ENCODE data around the gene MAFF. TPM values are rescaled to one million over a fixed set of nuclear protein-coding genes. Genes with fewer than 3 reads are reported as not detected.

The MAFF gene
- polyA plus RNA-seq, 1 of the 3 experiments (the other 2 are of a cell fraction), result 7.9 TPM

DNA sequence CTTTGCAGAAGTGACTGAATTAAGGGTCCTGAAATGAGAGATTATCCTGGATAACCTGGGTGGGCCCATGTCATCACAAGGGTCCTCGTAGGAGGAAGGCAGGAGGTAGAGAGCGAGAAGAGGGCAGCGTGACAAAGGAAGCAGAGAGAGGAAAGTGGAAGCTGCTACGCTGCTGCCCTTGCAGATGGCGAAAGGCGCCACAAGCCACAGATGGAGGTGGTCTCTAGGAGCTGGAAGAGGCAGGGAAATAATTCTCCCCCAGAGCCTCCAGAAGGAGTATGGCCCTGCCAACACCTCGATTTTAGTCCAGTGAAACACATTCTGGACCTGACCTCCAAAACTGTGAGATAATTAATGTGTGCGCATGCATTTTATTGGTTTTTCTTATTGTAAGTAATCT lies 57.6 kb downstream of the MAFF start (continued):
- no peak for TF ChIP-seq RXRA (IDR thresholded peaks at IDR 0.05; ENCODE audit: borderline replicate concordance, low read depth)
- TF ChIP-seq NRF1 (IDR thresholded peaks at IDR 0.05; ENCODE audit: low read depth, low read length), result no peak
- TF ChIP-seq, protein P1, sequence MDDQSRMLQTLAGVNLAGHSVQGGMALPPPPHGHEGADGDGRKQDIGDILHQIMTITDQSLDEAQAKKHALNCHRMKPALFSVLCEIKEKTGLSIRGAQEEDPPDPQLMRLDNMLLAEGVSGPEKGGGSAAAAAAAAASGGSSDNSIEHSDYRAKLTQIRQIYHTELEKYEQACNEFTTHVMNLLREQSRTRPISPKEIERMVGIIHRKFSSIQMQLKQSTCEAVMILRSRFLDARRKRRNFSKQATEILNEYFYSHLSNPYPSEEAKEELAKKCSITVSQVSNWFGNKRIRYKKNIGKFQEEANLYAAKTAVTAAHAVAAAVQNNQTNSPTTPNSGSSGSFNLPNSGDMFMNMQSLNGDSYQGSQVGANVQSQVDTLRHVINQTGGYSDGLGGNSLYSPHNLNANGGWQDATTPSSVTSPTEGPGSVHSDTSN (IDR thresholded peaks at IDR 0.05), result no peak
- no peak for TF ChIP-seq SMC3 (IDR thresholded peaks at IDR 0.05; ENCODE audit: low read depth, low read length)

DNA sequence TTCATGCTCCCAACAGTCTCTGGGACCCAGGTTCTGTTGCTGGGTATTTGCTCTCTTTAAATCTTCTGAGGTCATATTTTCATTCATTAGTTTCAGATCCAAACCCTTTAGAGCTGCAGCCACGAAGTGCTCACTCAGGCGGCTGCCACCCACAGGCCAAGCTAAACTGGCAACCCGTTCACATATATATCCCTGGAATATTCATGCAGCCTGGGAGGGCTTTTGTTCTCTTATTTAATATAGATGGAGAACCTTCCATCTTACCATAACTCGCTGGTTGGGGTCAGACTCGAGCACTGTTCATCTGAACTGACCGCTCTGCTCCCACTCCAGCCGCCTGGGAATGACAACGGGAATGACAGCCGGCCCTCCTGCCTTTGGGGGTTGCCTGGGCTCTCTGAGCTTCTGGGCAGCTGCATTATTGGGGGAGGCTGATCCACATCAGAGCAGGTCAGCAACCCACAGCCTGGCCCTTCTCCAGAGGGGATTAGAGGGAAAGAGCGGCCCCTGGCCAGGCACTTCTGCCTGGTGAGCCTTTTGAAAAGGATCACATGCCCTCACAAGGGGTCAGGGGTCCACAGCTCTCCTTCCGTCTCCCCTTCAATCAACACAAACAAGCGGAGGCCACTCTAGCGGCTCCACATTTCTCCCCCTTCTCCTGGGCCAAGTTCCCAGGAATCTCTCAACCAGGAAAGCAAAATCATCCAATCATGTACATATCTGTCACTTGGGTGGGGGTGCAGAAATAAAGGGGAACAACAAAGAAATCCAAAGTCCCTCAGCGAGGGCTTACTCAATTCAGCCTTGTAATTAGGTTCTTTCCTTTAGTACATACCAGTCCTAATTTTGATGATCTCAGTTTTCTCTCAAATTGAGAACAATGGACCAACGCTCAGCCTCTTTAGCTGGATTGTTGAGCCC lies 59.2 kb downstream of the MAFF start:
- Histone ChIP-seq H2AFZ (ENCODE audit: low read depth) (no peak overlapping the region), H3K9ac (no peak overlapping the region), H3F3A (replicated peaks; ENCODE audit: insufficient read depth) (peaks cover 11% of the 10 kb centered on the region), H3K27ac (ENCODE audit: low read depth in 2 of 2, low read length in 1 of 2) (no peak overlapping the region), H3K4me1 (ENCODE audit: control insufficient read depth in 1 of 2, insufficient read depth in 2 of 2, low read depth in 1 of 2, low read length in 1 of 2) (peaks cover 0 to 6% of the 10 kb centered on the region in 2 experiments; a peak in 2 of 4 replicates), H3K27me3 (ENCODE audit: insufficient read depth) (no peaks in the 10 kb centered on the region), H3K4me2 (no peak overlapping the region), H3K9me3 (no peaks in the 10 kb centered on the region), H3K36me3 (replicated peaks in 1 of 2; ENCODE audit: control insufficient read depth in 1 of 2, insufficient read depth in 2 of 2, low read length in 1 of 2) (no peaks in the 10 kb centered on the region), H4K20me1 (ENCODE audit: insufficient read depth) (peaks cover 6% of the 10 kb centered on the region; the same call in 1 of the 2 replicates), H3K9me2 (no peaks in the 10 kb centered on the region), H3K4me3 (ENCODE audit: low read depth in 2 of 2, low read length in 1 of 2) (no peak overlapping the region), H3K79me2 (ENCODE audit: insufficient read depth) (peaks cover 92% of the 10 kb centered on the region)
- CTCF ChIA-PET, result interaction anchor here (0.8 to 1.1 kb wide), 2 partner anchors 22 to 146 kb away, joined by 3 read pairs; no protein-coding TSS in a partner anchor
- 92% methylated on average over 8 of the region's 15 CpGs for WGBS (ENCODE audit: low lambda C conversion rate)
- POLR2A ChIA-PET, result no interaction called here
- TF ChIP-seq GATA2 (CRISPR knock-in tag; IDR thresholded peaks at IDR 0.05) (no peak), MEF2A (IDR thresholded peaks at IDR 0.05; ENCODE audit: borderline replicate concordance, low read depth) (no peak), FOSL2 (IDR thresholded peaks at IDR 0.05; ENCODE audit: borderline replicate concordance, low read depth) (no peak), RCOR1 (IDR thresholded peaks at IDR 0.05; ENCODE audit: low read length) (no peak), ELF1 (IDR thresholded peaks at IDR 0.05) (no peak), EZH2phosphoT487 (IDR thresholded peaks at IDR 0.05; ENCODE audit: borderline replicate concordance, low read depth) (no peak), JUND (IDR thresholded peaks at IDR 0.05) (no peak), YY1 (IDR thresholded peaks at IDR 0.05; ENCODE audit: low read depth) (no peak), RXRA (IDR thresholded peaks at IDR 0.05; ENCODE audit: borderline replicate concordance, low read depth) (no peak)
- DNase-seq, result no peak

DNA sequence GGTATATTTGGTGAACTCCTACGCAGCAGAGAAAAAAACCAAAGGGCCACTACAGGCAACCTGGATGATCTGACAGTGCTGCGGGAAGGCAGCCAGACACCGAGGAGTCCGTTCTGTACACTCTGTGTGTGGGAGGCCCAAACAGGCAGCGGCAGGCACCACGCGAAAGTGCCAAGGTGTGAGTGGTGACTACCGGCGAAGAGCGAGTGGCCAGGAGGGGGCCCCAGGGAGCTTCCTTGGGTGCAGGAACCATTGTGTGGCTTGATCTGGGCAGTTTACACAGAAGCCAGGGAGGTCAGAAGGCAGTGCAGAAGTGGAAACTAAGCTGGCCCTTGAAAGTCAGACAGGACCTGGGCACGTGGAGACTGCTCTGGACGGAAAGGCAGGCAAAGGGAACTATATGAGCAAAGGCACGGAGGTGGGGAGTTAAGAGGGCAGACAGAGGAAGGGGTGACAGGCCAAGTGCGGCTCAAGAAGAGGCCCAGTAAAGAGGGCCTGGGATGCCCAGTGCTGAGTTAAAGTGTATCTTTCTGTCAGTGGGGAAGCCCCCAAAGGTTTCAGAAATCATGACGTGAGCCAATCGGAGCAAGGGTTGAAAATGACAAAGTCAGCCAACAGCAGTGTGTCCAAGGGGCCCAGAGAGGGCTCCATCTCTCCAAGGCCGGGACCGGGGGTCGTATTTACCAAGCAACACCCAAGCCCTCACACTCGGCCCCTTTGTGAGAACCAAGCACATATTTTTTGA lies 60.4 kb downstream of the MAFF start:
- Histone ChIP-seq H3K9me2 (no peaks in the 10 kb centered on the region), H3K27me3 (ENCODE audit: insufficient read depth) (no peaks in the 10 kb centered on the region), H3K9me3 (no peaks in the 10 kb centered on the region), H4K20me1 (ENCODE audit: insufficient read depth) (peaks cover 6% of the 10 kb centered on the region; the same call in 1 of the 2 replicates), H3K36me3 (replicated peaks in 1 of 2; ENCODE audit: control insufficient read depth in 1 of 2, insufficient read depth in 2 of 2, low read length in 1 of 2) (no peaks in the 10 kb centered on the region), H3K9ac (no peak overlapping the region), H3K4me1 (ENCODE audit: control insufficient read depth in 1 of 2, insufficient read depth in 2 of 2, low read depth in 1 of 2, low read length in 1 of 2) (peaks cover 0 to 6% of the 10 kb centered on the region in 2 experiments; a peak in 2 of 4 replicates), H3K79me2 (ENCODE audit: insufficient read depth) (peaks cover 97% of the 10 kb centered on the region), H3K4me2 (no peak overlapping the region), H2AFZ (ENCODE audit: low read depth) (no peak overlapping the region), H3K4me3 (ENCODE audit: low read depth in 2 of 2, low read length in 1 of 2) (no peak overlapping the region), H3F3A (replicated peaks; ENCODE audit: insufficient read depth) (peaks cover 8% of the 10 kb centered on the region), H3K27ac (ENCODE audit: low read depth in 2 of 2, low read length in 1 of 2) (no peak overlapping the region)
- CTCF ChIA-PET, result interaction anchor here (1.1 kb wide), 1 partner anchor 24 kb away, joined by 3 read pairs; no protein-coding TSS in a partner anchor
- DNase-seq, result peak; percentile 29
- 95% methylated on average over 11 of the region's 20 CpGs for WGBS (ENCODE audit: low lambda C conversion rate)
- POLR2A ChIA-PET, result no interaction called here
- TF ChIP-seq RAD21 (IDR thresholded peaks at IDR 0.05; ENCODE audit: low read length) (peak; percentile 25; the same call in 1 of the 2 replicates), RXRA (IDR thresholded peaks at IDR 0.05; ENCODE audit: borderline replicate concordance, low read depth) (no peak), GATA2 (CRISPR knock-in tag; IDR thresholded peaks at IDR 0.05) (no peak)
- TF ChIP-seq, protein P2, sequence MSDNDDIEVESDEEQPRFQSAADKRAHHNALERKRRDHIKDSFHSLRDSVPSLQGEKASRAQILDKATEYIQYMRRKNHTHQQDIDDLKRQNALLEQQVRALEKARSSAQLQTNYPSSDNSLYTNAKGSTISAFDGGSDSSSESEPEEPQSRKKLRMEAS (IDR thresholded peaks at IDR 0.05; ENCODE audit: low read depth), result no peak
- TF ChIP-seq, protein P1 (IDR thresholded peaks at IDR 0.05), result no peak
- TF ChIP-seq, protein P3, sequence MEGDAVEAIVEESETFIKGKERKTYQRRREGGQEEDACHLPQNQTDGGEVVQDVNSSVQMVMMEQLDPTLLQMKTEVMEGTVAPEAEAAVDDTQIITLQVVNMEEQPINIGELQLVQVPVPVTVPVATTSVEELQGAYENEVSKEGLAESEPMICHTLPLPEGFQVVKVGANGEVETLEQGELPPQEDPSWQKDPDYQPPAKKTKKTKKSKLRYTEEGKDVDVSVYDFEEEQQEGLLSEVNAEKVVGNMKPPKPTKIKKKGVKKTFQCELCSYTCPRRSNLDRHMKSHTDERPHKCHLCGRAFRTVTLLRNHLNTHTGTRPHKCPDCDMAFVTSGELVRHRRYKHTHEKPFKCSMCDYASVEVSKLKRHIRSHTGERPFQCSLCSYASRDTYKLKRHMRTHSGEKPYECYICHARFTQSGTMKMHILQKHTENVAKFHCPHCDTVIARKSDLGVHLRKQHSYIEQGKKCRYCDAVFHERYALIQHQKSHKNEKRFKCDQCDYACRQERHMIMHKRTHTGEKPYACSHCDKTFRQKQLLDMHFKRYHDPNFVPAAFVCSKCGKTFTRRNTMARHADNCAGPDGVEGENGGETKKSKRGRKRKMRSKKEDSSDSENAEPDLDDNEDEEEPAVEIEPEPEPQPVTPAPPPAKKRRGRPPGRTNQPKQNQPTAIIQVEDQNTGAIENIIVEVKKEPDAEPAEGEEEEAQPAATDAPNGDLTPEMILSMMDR (IDR thresholded peaks at IDR 0.05), result peak; percentile 26
